ENCODE measurements around the gene TAF15. TPM values are rescaled to one million over a fixed set of nuclear protein-coding genes. Genes with fewer than 3 reads are reported as not detected.

The TAF15 gene
- total RNA-seq, 1 experiment from 2014 or later: 202 TPM

- ChIA-PET CTCF (no interaction called here), POLR2A (ENCODE audit: unreplicated experiment) (interaction anchor here (1.3 kb wide), 1 partner anchor 43 kb away, joined by 5 read pairs; the partner anchor contains the start of gene TAF15)
- H3K9me3 ChIP-seq (ENCODE audit: insufficient read depth, low read depth): no peaks in the 10 kb centered on the region
- H3K27ac ChIP-seq: no peak overlapping the region
- no peak overlapping the region for H2AFZ ChIP-seq
- DNase-seq: no peak
- TF ChIP-seq CTCF (conservative IDR thresholded peaks at IDR 0.05) (no peak), EZH2 (IDR thresholded peaks at IDR 0.05; ENCODE audit: low read depth) (no peak)
- no peaks in the 10 kb centered on the region for H3K4me1 ChIP-seq (replicated peaks; ENCODE audit: insufficient read depth)
- no peaks in the 10 kb centered on the region for H3K36me3 ChIP-seq (ENCODE audit: low read depth)
- no peaks in the 10 kb centered on the region for H4K20me1 ChIP-seq (ENCODE audit: insufficient read depth)
- intact Hi-C loops (cut with micrococcal nuclease; ENCODE audit: unreplicated experiment): no loop called here
- 0 out of 2 replicates have a peak, but pooled peaks cover 3% of the 10 kb centered on the region for H3F3A ChIP-seq (ENCODE audit: insufficient read depth, low read depth)
- H3K9me2 ChIP-seq (ENCODE audit: insufficient read depth): no peaks in the 10 kb centered on the region
- H3K79me2 ChIP-seq (ENCODE audit: low read depth): no peaks in the 10 kb centered on the region
- H3K4me3 ChIP-seq: no peak overlapping the region
- BruUV-seq (replicated peaks): no TSS peak
- peaks cover 38% of the 10 kb centered on the region for H3K27me3 ChIP-seq (ENCODE audit: insufficient read depth, low read depth)
- no peak overlapping the region for H3K4me2 ChIP-seq
Measured at GRCh38 chr17:35765756-35766488, 43.4 kb upstream of the TAF15 start.

- Histone ChIP-seq H3F3A (ENCODE audit: insufficient read depth, low read depth) (0 out of 2 replicates have a peak, but pooled peaks cover 3% of the 10 kb centered on the region), H3K27me3 (ENCODE audit: insufficient read depth, low read depth) (peaks cover 37% of the 10 kb centered on the region), H3K27ac (no peak overlapping the region), H3K9me3 (ENCODE audit: insufficient read depth, low read depth) (no peaks in the 10 kb centered on the region), H3K36me3 (ENCODE audit: low read depth) (no peaks in the 10 kb centered on the region), H2AFZ (no peak overlapping the region), H4K20me1 (ENCODE audit: insufficient read depth) (no peaks in the 10 kb centered on the region), H3K79me2 (ENCODE audit: low read depth) (no peaks in the 10 kb centered on the region), H3K4me3 (no peak overlapping the region), H3K9me2 (ENCODE audit: insufficient read depth) (no peaks in the 10 kb centered on the region), H3K4me1 (replicated peaks; ENCODE audit: insufficient read depth) (no peaks in the 10 kb centered on the region), H3K4me2 (no peak overlapping the region)
- no TSS peak for BruUV-seq (replicated peaks)
- TF ChIP-seq CTCF (conservative IDR thresholded peaks at IDR 0.05): no peak
- no peak for TF ChIP-seq EZH2 (IDR thresholded peaks at IDR 0.05; ENCODE audit: low read depth)
- POLR2A ChIA-PET (ENCODE audit: unreplicated experiment): interaction anchor here (1.3 kb wide), 1 partner anchor 43 kb away, joined by 5 read pairs; the partner anchor contains the start of gene TAF15
- DNase-seq: no peak
- CTCF ChIA-PET: interaction anchor here (0.6 to 1.1 kb wide), 3 partner anchors 19 to 76 kb away, joined by 3 to 6 read pairs (median 3); partner anchors contain the start of gene TAF15
- intact Hi-C loops (cut with micrococcal nuclease; ENCODE audit: unreplicated experiment): no loop called here
Measured at GRCh38 chr17:35766489-35766877, 42.8 kb upstream of the TAF15 start.

GRCh38 chr17:35766903-35767510 is 42.3 kb upstream of the TAF15 start:
- Histone ChIP-seq H3K9me2 (ENCODE audit: insufficient read depth) (no peaks in the 10 kb centered on the region), H2AFZ (no peak overlapping the region), H3K9me3 (ENCODE audit: insufficient read depth, low read depth) (no peaks in the 10 kb centered on the region), H3F3A (ENCODE audit: insufficient read depth, low read depth) (no peaks in the 10 kb centered on the region), H4K20me1 (ENCODE audit: insufficient read depth) (no peaks in the 10 kb centered on the region), H3K4me3 (no peak overlapping the region), H3K4me1 (replicated peaks; ENCODE audit: insufficient read depth) (no peaks in the 10 kb centered on the region), H3K79me2 (ENCODE audit: low read depth) (no peaks in the 10 kb centered on the region), H3K27ac (no peak overlapping the region), H3K27me3 (ENCODE audit: insufficient read depth, low read depth) (peaks cover 37% of the 10 kb centered on the region), H3K36me3 (ENCODE audit: low read depth) (no peaks in the 10 kb centered on the region), H3K4me2 (no peak overlapping the region)
- CTCF ChIA-PET: interaction anchor here (0.6 to 1.1 kb wide), 3 partner anchors 18 to 75 kb away, joined by 3 to 6 read pairs (median 3); partner anchors contain the start of gene TAF15
- POLR2A ChIA-PET (ENCODE audit: unreplicated experiment): interaction anchor here (1.3 kb wide), 1 partner anchor 42 kb away, joined by 5 read pairs; the partner anchor contains the start of gene TAF15
- TF ChIP-seq CTCF (conservative IDR thresholded peaks at IDR 0.05) (peak; percentile 77), EZH2 (IDR thresholded peaks at IDR 0.05; ENCODE audit: low read depth) (no peak)
- intact Hi-C loops (cut with micrococcal nuclease; ENCODE audit: unreplicated experiment): loop anchor here (1.0 kb wide), 1 partner anchor 37 kb away; no protein-coding TSS in a partner anchor
- BruUV-seq (replicated peaks): no TSS peak
- DNase-seq: peak in 1 of 2 experiments; percentile 44

All from PC-9 (cell line).